Neural progenitor cell (in vitro differentiated cells): ENCODE data around the gene KRTAP16-1. TPM values are rescaled to one million over a fixed set of nuclear protein-coding genes. Genes with fewer than 3 reads are reported as not detected.

Source experiments
- DNase-seq: peaks from one replicate; pipeline ENCODE4 v3.0.0-alpha.2; 2016; ENCODE audit warnings: low spot score
- H2AFZ ChIP-seq: fragments of 200-600 bp; sonication (generic); replicated peaks from 2 replicates; pipeline ENCODE4 v1.6.1; 2016; ENCODE audit warnings: antibody characterized with exemption
- H3F3A ChIP-seq: fragments of 200-600 bp; sonication (generic); 2 replicates; pipeline ENCODE4 v1.6.1; 2016; ENCODE audit warnings: antibody characterized with exemption, low read depth
- H3K27ac ChIP-seq: fragments of 200-600 bp; sonication (generic); 2 replicates; pipeline ENCODE4 v1.5.1; 2016; ENCODE audit warnings: mild to moderate bottlenecking
- H3K27me3 ChIP-seq: fragments of 200-600 bp; sonication (generic); 2 replicates; pipeline ENCODE4 v1.6.1; 2016; ENCODE audit warnings: mild to moderate bottlenecking, moderate library complexity
- H3K36me3 ChIP-seq: fragments of 200-600 bp; sonication (generic); 2 replicates; pipeline ENCODE4 v1.5.1; 2016
- H3K4me1 ChIP-seq: fragments of 200-600 bp; sonication (generic); 2 replicates; pipeline ENCODE4 v1.6.1; 2016; ENCODE audit warnings: mixed run types
- H3K4me2 ChIP-seq: fragments of 200-600 bp; sonication (generic); 2 replicates; pipeline ENCODE4 v1.6.1; 2016
- H3K4me3 ChIP-seq: fragments of 200-600 bp; sonication (generic); 2 replicates; pipeline ENCODE4 v1.5.1; 2016
- H3K79me2 ChIP-seq: fragments of 200-600 bp; sonication (generic); 2 replicates; pipeline ENCODE4 v1.6.1; 2016; ENCODE audit warnings: low read depth
- H3K9ac ChIP-seq: fragments of 200-600 bp; sonication (generic); 2 replicates; pipeline ENCODE4 v1.6.1; 2016
- H3K9me3 ChIP-seq: fragments of 200-600 bp; sonication (generic); 2 replicates; pipeline ENCODE4 v1.5.1; 2016; ENCODE audit warnings: low read depth
- H4K20me1 ChIP-seq: fragments of 200-600 bp; sonication (generic); 2 replicates; pipeline ENCODE4 v1.6.1; 2016; ENCODE audit warnings: low read depth
- H3K27ac Mint-ChIP-seq: 3 replicates; pipeline ENCODE4 v1.8.0; 2021; ENCODE audit warnings: mixed read lengths
- H3K27me3 Mint-ChIP-seq: 2 replicates; pipeline ENCODE4 v1.8.0; 2022; ENCODE audit warnings: low read depth, mild to moderate bottlenecking, inconsistent platforms, moderate library complexity, mixed read lengths; ENCODE audit not compliant: insufficient read depth
- H3K36me3 Mint-ChIP-seq: 3 replicates; pipeline ENCODE4 v1.8.0; 2021; ENCODE audit warnings: mixed read lengths
- H3K4me1 Mint-ChIP-seq: 3 replicates; pipeline ENCODE4 v1.8.0; 2021; ENCODE audit warnings: mixed read lengths
- H3K4me3 Mint-ChIP-seq: 3 replicates; pipeline ENCODE4 v1.8.0; 2021; ENCODE audit warnings: mild to moderate bottlenecking, moderate library complexity, mixed read lengths
- H3K9me3 Mint-ChIP-seq: 3 replicates; pipeline ENCODE4 v1.8.0; 2020; ENCODE audit warnings: mixed read lengths
- CTCF ChIP-seq: fragments of 200-600 bp; sonication (generic); IDR thresholded peaks from 2 replicates; pipeline ENCODE4 v1.5.1; 2017; ENCODE audit warnings: antibody characterized with exemption, mild to moderate bottlenecking
- EZH2 ChIP-seq: fragments of 200-600 bp; sonication (generic); IDR thresholded peaks from 2 replicates; pipeline ENCODE4 v1.6.1; 2017; ENCODE audit warnings: antibody characterized with exemption, mild to moderate bottlenecking, moderate library complexity
- EZH2phosphoT487 ChIP-seq: fragments of 200-600 bp; sonication (generic); IDR thresholded peaks from 2 replicates; pipeline ENCODE4 v1.6.1; 2017; ENCODE audit warnings: antibody characterized with exemption
- total RNA-seq: library from RNA; depleted of rRNA; stranded (reverse); fragments of >200 nt; gene quantifications from 2 replicates; pipeline ENCODE4 v1.2.3, GENCODE V29; 2015; ENCODE audit warnings: low replicate concordance

The KRTAP16-1 gene
- total RNA-seq, 1 donor from 2014 or later: not detected

GRCh38 chr17:41345992-41346391, 36.9 kb upstream of the KRTAP16-1 start:
- no peak overlapping the region for H3K4me2 ChIP-seq
- no peaks in the 10 kb centered on the region for H3K27me3 ChIP-seq
- H4K20me1 ChIP-seq: no peaks in the 10 kb centered on the region
- Mint-ChIP-seq H3K9me3 (peaks cover 9% of the 10 kb centered on the region), H3K27ac (no peak overlapping the region), H3K4me1 (no peaks in the 10 kb centered on the region), H3K4me3 (no peak overlapping the region), H3K27me3 (peaks cover 3% of the 10 kb centered on the region), H3K36me3 (no peaks in the 10 kb centered on the region)
- no peak overlapping the region for H3K27ac ChIP-seq
- TF ChIP-seq EZH2: no peak
- no peak overlapping the region for H2AFZ ChIP-seq
- H3F3A ChIP-seq: no peaks in the 10 kb centered on the region
- H3K79me2 ChIP-seq: no peaks in the 10 kb centered on the region
- H3K9ac ChIP-seq: no peak overlapping the region
- H3K4me3 ChIP-seq: no peak overlapping the region
- no peaks in the 10 kb centered on the region for H3K4me1 ChIP-seq
- H3K36me3 ChIP-seq: no peaks in the 10 kb centered on the region
- H3K9me3 ChIP-seq: peaks cover 2% of the 10 kb centered on the region
- no peak for DNase-seq

GRCh38 chr17:41343029-41343428, 33.9 kb upstream of the KRTAP16-1 start:
- no peak overlapping the region for H3K27ac Mint-ChIP-seq

GRCh38 chr17:41340934-41341861, 32.1 kb upstream of the KRTAP16-1 start:
- Mint-ChIP-seq H3K4me1 (peaks cover 6% of the 10 kb centered on the region), H3K36me3 (no peaks in the 10 kb centered on the region), H3K4me3 (no peak overlapping the region), H3K9me3 (peaks cover 9% of the 10 kb centered on the region), H3K27ac (no peak overlapping the region), H3K27me3 (no peaks in the 10 kb centered on the region)
- no peaks in the 10 kb centered on the region for H3K36me3 ChIP-seq
- TF ChIP-seq EZH2 (no peak), CTCF (no peak), EZH2phosphoT487 (no peak)
- H4K20me1 ChIP-seq: no peaks in the 10 kb centered on the region
- no peaks in the 10 kb centered on the region for H3F3A ChIP-seq
- peaks cover 2% of the 10 kb centered on the region for H3K9me3 ChIP-seq
- no peak overlapping the region for H3K4me3 ChIP-seq
- no peaks in the 10 kb centered on the region for H3K4me1 ChIP-seq
- no peak overlapping the region for H3K4me2 ChIP-seq
- no peak overlapping the region for H3K9ac ChIP-seq
- DNase-seq: no peak
- no peaks in the 10 kb centered on the region for H3K27me3 ChIP-seq
- H2AFZ ChIP-seq: no peak overlapping the region
- H3K27ac ChIP-seq: no peak overlapping the region
- H3K79me2 ChIP-seq: no peaks in the 10 kb centered on the region

More at GRCh38 chr17:41343029-41343428, 33.9 kb upstream of the KRTAP16-1 start:
- H3K4me3 ChIP-seq: no peak overlapping the region
- Mint-ChIP-seq H3K9me3 (peaks cover 9% of the 10 kb centered on the region), H3K36me3 (no peaks in the 10 kb centered on the region), H3K4me1 (peaks cover 6% of the 10 kb centered on the region), H3K4me3 (no peak overlapping the region), H3K27me3 (no peaks in the 10 kb centered on the region)
- H3K4me2 ChIP-seq: no peak overlapping the region
- DNase-seq: no peak
- no peak overlapping the region for H3K9ac ChIP-seq
- H4K20me1 ChIP-seq: no peaks in the 10 kb centered on the region
- H3K4me1 ChIP-seq: no peaks in the 10 kb centered on the region
- TF ChIP-seq EZH2phosphoT487 (no peak), EZH2 (no peak), CTCF (no peak)
- H2AFZ ChIP-seq: no peak overlapping the region
- H3K27me3 ChIP-seq: no peaks in the 10 kb centered on the region
- no peaks in the 10 kb centered on the region for H3F3A ChIP-seq
- H3K9me3 ChIP-seq: peaks cover 2% of the 10 kb centered on the region
- no peaks in the 10 kb centered on the region for H3K79me2 ChIP-seq
- H3K27ac ChIP-seq: no peak overlapping the region
- no peaks in the 10 kb centered on the region for H3K36me3 ChIP-seq

- no peaks in the 10 kb centered on the region for H4K20me1 ChIP-seq
- TF ChIP-seq CTCF (no peak), EZH2 (no peak), EZH2phosphoT487 (no peak)
- no peak for DNase-seq
- H3K9me3 ChIP-seq: peaks cover 2% of the 10 kb centered on the region
- no peak overlapping the region for H3K4me3 ChIP-seq
- H3K36me3 ChIP-seq: no peaks in the 10 kb centered on the region
- no peaks in the 10 kb centered on the region for H3K27me3 Mint-ChIP-seq
- H3K4me3 Mint-ChIP-seq: no peak overlapping the region
- peaks cover 6% of the 10 kb centered on the region for H3K4me1 Mint-ChIP-seq
- H3K27ac Mint-ChIP-seq: no peak overlapping the region
- no peak overlapping the region for H3K4me2 ChIP-seq
- H3K27ac ChIP-seq: no peak overlapping the region
- H3K9me3 Mint-ChIP-seq: peaks cover 9% of the 10 kb centered on the region
- H3K9ac ChIP-seq: no peak overlapping the region
- H2AFZ ChIP-seq: no peak overlapping the region
- no peaks in the 10 kb centered on the region for H3K4me1 ChIP-seq
- H3K79me2 ChIP-seq: no peaks in the 10 kb centered on the region
- H3K36me3 Mint-ChIP-seq: no peaks in the 10 kb centered on the region
- no peaks in the 10 kb centered on the region for H3K27me3 ChIP-seq
- H3F3A ChIP-seq: no peaks in the 10 kb centered on the region
Measured at GRCh38 chr17:41340494-41340893, 31.4 kb upstream of the KRTAP16-1 start.
